ENCODE data around the gene WHRN.

The WHRN gene

GRCh38 chr9:114477642-114478041 lies 27.6 kb downstream of the WHRN start:
- Histone ChIP-seq H3F3A (ENCODE audit: insufficient read depth) (no peaks in the 10 kb centered on the region), H3K36me3 (ENCODE audit: low read length) (no peaks in the 10 kb centered on the region), H4K20me1 (ENCODE audit: low read depth, low read length) (no peaks in the 10 kb centered on the region), H3K79me2 (ENCODE audit: insufficient read depth, low read length) (no peaks in the 10 kb centered on the region), H2AFZ (ENCODE audit: low read depth, low read length, severe bottlenecking) (no peak overlapping the region), H3K27me3 (ENCODE audit: low read length) (no peaks in the 10 kb centered on the region), H3K4me3 (ENCODE audit: insufficient read depth, low read length, poor library complexity, severe bottlenecking) (no peak overlapping the region), H3K9me2 (replicated peaks; ENCODE audit: insufficient read depth, low read length) (no peaks in the 10 kb centered on the region), H3K4me2 (ENCODE audit: low read depth, low read length, poor library complexity, severe bottlenecking) (no peak overlapping the region), H3K27ac (ENCODE audit: low read depth, low read length) (no peak overlapping the region), H3K9ac (ENCODE audit: low read length) (no peak overlapping the region), H3K9me3 (ENCODE audit: insufficient read depth, low read length) (no peaks in the 10 kb centered on the region)
- no peak for TF ChIP-seq EZH2phosphoT487 (conservative IDR thresholded peaks at IDR 0.05; ENCODE audit: low read length)
- no peak for TF ChIP-seq CTCF (IDR thresholded peaks at IDR 0.05; ENCODE audit: insufficient read depth, low read length, poor library complexity, severe bottlenecking)

GRCh38 chr9:114476891-114477469 lies 28.3 kb downstream of the WHRN start:
- TF ChIP-seq EZH2phosphoT487 (conservative IDR thresholded peaks at IDR 0.05; ENCODE audit: low read length): no peak
- TF ChIP-seq CTCF (IDR thresholded peaks at IDR 0.05; ENCODE audit: insufficient read depth, low read length, poor library complexity, severe bottlenecking): no peak

GRCh38 chr9:114475412-114476135 lies 29.7 kb downstream of the WHRN start:
- Histone ChIP-seq H3K79me2 (ENCODE audit: insufficient read depth, low read length) (no peaks in the 10 kb centered on the region), H3K9me2 (replicated peaks; ENCODE audit: insufficient read depth, low read length) (no peaks in the 10 kb centered on the region), H3K9ac (ENCODE audit: low read length) (no peak overlapping the region), H2AFZ (ENCODE audit: low read depth, low read length, severe bottlenecking) (no peak overlapping the region), H4K20me1 (ENCODE audit: low read depth, low read length) (no peaks in the 10 kb centered on the region), H3F3A (ENCODE audit: insufficient read depth) (no peaks in the 10 kb centered on the region), H3K27me3 (ENCODE audit: low read length) (no peaks in the 10 kb centered on the region), H3K4me3 (ENCODE audit: insufficient read depth, low read length, poor library complexity, severe bottlenecking) (no peak overlapping the region), H3K9me3 (ENCODE audit: insufficient read depth, low read length) (no peaks in the 10 kb centered on the region), H3K27ac (ENCODE audit: low read depth, low read length) (no peak overlapping the region), H3K4me2 (ENCODE audit: low read depth, low read length, poor library complexity, severe bottlenecking) (no peak overlapping the region), H3K36me3 (ENCODE audit: low read length) (no peaks in the 10 kb centered on the region)
- no peak for TF ChIP-seq CTCF (IDR thresholded peaks at IDR 0.05; ENCODE audit: insufficient read depth, low read length, poor library complexity, severe bottlenecking)
- no peak for TF ChIP-seq EZH2phosphoT487 (conservative IDR thresholded peaks at IDR 0.05; ENCODE audit: low read length)

More at GRCh38 chr9:114476891-114477469, 28.3 kb downstream of the WHRN start:
- H3K9me2 ChIP-seq (replicated peaks; ENCODE audit: insufficient read depth, low read length): no peaks in the 10 kb centered on the region
- H3K9ac ChIP-seq (ENCODE audit: low read length): no peak overlapping the region
- H3K27me3 ChIP-seq (ENCODE audit: low read length): no peaks in the 10 kb centered on the region
- no peaks in the 10 kb centered on the region for H3F3A ChIP-seq (ENCODE audit: insufficient read depth)
- H3K27ac ChIP-seq (ENCODE audit: low read depth, low read length): no peak overlapping the region
- no peak overlapping the region for H2AFZ ChIP-seq (ENCODE audit: low read depth, low read length, severe bottlenecking)
- H3K79me2 ChIP-seq (ENCODE audit: insufficient read depth, low read length): no peaks in the 10 kb centered on the region
- no peak overlapping the region for H3K4me3 ChIP-seq (ENCODE audit: insufficient read depth, low read length, poor library complexity, severe bottlenecking)
- no peaks in the 10 kb centered on the region for H4K20me1 ChIP-seq (ENCODE audit: low read depth, low read length)
- no peak overlapping the region for H3K4me2 ChIP-seq (ENCODE audit: low read depth, low read length, poor library complexity, severe bottlenecking)
- H3K36me3 ChIP-seq (ENCODE audit: low read length): no peaks in the 10 kb centered on the region
- H3K9me3 ChIP-seq (ENCODE audit: insufficient read depth, low read length): no peaks in the 10 kb centered on the region
